HG02981 (cell line): ENCODE measurements around the gene NXPH4.

Source experiments
- ATAC-seq: cut with Tn5 transposase; IDR thresholded peaks from one replicate; pipeline ENCODE4 v1.9.1; 2021; ENCODE audit warnings: mild to moderate bottlenecking, moderate library complexity; ENCODE audit not compliant: unreplicated experiment

The NXPH4 gene

DNA sequence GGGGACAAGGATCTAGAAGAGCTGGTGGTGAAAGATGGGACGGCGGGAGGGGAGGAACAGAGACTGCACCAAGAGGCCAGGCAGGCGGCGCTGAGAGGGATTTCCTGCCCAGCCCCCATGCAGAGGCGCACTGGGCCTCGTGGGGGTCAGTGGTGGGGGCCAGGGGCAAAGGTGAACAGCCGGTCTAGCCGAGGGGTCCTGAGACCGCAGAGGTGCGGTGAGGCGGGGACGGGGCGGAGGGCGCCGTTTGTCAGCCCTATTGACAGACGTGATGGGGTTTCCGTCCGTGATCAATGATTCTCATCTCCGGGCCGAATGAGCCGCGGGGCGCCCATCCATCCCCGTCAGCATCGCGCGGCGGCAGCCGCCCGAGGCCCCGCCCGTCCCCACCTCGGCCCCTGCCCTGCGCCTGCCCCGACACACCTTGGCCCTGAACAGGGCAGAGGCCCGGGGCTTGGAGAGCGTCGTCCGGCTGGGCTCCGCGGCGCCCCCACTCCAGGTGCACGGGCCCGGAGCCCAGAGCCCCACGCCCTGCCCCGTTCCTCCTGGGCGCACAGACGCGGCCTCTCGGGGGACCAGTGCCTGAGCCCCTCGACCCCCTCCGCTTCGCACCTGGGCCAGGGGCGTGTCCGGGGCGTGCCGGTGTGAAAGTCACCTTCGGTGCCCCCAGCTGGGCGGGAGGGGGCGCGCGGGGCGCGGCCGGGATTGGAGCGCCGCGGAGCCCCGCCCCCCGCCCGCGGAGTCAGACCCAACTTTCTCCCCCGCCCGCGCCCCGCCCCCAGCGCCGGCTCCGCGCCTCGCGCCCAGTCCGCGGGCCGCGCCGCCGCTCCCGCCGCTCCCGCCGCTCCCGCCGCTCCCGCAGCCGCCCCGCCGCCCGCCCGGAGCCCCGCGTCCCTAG is at the start of gene NXPH4:
TSS of gene NXPH4 (plus strand) at position 781 of the 898 bp plus-strand sequence. CDS start 176 bp downstream, outside the sequence.
- no peak for ATAC-seq

DNA sequence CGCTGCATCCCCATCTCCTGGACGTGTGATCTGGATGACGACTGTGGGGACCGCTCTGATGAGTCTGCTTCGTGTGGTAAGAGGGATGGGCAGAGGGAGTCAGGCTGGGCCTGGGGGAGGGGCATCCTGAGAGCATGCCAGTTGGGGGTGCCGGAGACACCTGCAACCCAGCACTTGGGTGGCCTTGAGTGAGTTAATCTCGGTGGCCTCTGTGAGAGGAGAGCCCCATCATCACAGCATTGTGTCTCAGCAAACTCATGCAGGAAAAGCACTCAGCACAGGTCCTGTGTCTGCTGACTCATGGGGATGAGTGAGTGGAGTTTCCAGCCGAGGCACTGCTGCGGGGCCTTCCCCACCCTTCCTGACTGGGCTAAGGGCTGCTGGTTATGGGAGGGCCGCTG is 49.6 kb upstream of the NXPH4 start:
- ATAC-seq: no peak

DNA sequence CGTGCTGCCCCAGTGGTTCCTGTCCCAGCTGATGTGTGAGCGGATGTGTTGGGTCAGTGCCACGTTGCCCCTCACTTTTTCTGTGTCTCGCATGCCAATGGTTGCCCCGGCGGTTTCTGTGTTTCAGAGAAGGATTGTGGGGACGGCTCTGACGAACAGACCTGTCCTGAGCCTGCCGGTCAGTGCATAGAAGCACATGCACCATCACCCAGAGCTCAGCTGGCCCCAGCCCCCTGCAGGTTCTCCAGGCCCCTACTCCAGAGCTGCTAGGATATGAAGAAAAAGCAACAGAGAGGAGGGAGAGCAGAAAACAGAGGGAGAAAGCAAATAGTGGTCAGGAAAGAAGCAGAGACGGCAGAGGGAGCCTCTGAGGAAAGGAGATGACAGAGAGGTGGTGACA is 48.5 kb upstream of the NXPH4 start:
- no peak for ATAC-seq

DNA sequence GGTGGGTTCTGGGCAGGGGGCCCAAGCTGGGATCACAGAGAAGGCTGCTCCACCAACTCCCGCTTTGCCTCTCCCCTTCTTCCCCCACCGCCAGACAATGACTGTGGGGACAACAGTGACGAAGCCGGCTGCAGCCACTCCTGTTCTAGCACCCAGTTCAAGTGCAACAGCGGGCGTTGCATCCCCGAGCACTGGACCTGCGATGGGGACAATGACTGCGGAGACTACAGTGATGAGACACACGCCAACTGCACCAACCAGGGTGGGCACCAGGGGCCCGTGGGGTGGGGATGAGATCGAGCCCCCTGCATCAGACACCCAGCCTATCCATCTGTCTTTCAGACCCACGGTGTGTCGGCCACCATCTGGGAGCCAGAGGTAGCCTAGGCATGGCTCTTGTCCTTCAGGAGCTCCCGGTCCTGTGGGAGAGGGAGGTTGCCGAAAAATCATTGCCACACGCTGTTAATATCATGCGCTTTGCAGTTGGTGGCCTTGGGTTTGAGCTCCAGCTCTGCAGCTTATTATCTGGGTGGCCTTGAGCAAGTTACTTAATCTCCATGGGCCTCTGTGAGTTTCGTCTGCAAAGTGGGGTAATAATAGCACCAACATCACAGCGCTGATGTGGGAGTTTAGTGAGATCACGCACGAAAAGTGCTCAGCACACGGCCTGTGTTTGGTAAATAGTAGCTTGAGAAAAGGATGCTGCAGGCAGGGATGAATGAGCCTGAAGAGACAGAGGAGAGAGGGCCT is 47.4 kb upstream of the NXPH4 start:
- no peak for ATAC-seq

DNA sequence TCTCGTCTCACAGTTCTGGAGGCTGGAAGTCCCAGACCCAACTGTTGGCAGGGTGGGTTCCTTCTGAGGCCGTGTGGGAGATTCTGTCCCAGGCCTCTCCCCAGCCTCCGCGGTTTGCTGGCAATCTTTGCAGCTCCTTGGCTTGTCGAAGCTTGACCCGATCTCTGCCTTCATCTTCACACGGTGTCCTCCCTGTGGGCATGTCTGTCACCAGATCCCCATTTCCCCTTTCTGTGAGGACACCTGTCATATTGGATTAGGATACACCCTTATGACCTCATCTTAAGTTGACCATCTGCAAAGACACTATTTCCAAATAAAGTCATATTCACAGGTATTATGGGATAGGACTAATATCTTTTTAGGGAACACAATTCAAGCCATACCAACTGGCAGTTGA is 46.6 kb upstream of the NXPH4 start:
- no peak for ATAC-seq

DNA sequence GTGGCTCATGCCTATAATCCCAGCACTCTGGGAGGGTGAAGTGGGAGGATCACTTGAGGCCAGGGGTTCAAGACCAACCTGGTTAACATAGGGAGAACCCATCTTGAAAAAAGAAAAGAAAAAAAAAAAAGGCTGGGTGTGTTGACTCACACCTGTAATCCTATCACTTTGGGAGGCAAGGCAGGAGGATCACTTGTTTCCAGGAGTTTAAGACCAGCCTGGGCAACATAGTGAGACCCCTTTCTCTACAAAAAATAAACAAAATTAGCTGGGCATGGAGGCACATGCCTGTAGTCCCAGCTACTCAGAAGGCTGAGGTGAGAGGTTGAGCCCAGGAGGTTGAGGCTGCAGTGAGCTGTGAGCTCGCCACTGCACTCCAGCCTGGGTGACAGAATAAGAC is 46.2 kb upstream of the NXPH4 start:
- ATAC-seq: no peak

DNA sequence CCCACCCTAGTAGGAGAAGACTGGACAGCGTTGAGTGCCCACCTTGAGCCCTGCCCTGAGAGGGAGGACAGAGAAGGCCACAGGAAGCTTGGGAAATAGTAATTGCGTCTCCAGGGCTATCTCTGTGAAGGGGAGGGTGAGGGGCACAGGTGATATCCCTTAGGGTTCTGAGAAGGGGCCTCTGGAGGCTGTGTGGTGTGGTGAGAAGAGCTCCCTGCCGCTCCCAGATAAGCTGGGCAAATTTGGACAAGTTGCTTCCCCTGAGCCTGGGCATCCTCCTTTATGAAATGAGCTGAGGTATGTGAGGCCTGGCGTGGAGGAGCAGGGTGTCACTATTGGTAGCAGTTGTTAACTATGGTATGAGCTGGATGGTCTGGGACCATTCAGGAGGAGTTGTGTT is 45.7 kb upstream of the NXPH4 start:
- no peak for ATAC-seq

DNA sequence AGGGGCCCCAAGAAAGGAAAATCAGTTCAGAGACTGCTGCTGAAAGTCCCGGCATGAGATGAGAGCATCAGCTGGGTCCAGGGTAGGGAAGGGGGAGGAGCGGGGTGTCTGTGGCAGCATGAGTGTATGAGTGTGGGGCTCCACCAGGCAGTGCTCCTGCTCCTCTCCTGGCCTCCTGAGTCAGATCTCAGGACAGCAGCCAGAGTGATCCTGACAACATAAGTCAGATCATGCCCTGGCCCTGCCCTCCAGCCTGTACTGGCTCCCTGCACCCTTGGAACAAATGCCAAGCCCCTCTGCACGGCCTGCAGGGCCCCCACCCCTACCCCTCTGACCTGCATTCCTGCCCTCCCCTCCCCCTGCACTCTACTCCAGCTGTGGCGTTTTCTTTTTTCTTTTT is 44.9 kb upstream of the NXPH4 start:
- no peak for ATAC-seq

DNA sequence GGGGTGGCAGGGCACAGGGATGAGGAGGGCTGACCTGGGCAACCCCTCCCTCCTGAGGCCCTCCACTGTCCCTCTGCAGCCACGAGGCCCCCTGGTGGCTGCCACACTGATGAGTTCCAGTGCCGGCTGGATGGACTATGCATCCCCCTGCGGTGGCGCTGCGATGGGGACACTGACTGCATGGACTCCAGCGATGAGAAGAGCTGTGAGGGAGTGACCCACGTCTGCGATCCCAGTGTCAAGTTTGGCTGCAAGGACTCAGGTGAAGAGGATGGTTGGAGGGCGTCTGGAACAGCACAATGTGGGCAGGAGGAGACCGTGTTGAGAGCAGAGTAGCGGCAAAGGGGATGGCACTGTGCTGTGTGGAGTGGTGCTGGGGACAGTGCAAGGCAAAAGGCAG is 43.5 kb upstream of the NXPH4 start:
- ATAC-seq: no peak

DNA sequence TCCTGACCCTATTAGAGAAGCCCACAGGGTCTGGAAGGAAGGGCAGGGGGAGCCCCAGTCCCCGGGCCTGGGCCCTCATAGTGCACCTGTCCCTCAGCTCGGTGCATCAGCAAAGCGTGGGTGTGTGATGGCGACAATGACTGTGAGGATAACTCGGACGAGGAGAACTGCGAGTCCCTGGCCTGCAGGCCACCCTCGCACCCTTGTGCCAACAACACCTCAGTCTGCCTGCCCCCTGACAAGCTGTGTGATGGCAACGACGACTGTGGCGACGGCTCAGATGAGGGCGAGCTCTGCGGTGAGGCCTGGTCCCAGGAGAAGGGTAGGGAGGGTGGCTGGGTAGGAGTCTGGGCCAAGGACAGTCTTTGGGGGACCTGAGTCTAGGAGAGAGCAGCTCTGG is 42.9 kb upstream of the NXPH4 start:
- ATAC-seq: no peak

DNA sequence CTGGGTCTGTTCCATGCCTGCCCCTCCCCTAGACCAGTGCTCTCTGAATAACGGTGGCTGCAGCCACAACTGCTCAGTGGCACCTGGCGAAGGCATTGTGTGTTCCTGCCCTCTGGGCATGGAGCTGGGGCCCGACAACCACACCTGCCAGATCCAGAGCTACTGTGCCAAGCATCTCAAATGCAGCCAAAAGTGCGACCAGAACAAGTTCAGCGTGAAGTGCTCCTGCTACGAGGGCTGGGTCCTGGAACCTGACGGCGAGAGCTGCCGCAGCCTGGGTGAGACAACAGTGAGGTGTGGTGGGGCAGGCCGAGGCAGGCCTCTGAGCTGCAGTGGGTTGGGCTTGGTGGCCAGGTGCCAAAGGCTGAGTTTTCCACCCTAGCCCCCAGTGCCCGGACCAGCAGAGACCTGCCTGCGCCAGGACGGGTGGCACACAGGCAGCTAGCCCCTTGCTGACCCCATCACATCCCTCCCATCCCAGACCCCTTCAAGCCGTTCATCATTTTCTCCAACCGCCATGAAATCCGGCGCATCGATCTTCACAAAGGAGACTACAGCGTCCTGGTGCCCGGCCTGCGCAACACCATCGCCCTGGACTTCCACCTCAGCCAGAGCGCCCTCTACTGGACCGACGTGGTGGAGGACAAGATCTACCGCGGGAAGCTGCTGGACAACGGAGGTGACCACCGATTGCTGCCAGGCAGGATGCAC is 41.0 kb upstream of the NXPH4 start:
- ATAC-seq: no peak

DNA sequence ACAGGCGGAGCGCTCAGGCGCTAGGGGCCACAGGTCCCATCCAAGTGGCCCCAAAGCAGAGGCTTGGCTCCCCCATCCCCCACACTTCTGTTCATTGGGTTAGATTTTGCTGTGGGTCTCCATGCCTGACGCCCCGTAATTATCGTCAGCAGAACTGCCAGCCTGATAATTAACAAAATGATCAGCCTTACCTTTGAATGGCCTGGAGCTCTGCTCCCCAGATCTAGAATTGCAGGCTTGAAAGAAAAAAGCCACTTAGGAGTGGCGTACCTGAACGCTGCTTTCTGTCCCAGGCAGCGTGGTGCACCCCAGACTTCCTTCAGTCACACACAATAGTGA is 40.5 kb upstream of the NXPH4 start:
- no peak for ATAC-seq

DNA sequence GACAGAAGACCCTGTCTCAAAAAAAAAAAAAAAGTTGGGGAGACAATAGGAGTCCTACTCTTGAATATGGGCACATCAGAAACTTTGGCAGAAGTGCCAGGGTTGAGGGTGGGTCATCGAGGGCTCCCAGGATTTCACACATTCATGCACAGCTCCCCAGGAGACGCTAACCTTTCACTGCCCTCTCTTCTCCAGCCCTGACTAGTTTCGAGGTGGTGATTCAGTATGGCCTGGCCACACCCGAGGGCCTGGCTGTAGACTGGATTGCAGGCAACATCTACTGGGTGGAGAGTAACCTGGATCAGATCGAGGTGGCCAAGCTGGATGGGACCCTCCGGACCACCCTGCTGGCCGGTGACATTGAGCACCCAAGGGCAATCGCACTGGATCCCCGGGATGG is 39.7 kb upstream of the NXPH4 start:
- ATAC-seq: no peak

DNA sequence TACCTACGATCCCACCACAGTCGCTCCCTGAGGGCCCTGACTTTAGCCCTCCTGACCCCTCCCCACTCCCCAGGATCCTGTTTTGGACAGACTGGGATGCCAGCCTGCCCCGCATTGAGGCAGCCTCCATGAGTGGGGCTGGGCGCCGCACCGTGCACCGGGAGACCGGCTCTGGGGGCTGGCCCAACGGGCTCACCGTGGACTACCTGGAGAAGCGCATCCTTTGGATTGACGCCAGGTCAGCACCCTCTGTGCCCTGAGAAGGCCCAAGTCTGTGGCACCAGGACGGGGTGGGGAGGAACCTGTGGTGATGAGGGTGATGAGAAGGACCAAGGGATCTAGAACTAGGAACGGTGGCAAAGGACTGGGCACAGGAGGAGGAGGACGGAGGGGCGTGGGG is 39.2 kb upstream of the NXPH4 start:
- no peak for ATAC-seq

DNA sequence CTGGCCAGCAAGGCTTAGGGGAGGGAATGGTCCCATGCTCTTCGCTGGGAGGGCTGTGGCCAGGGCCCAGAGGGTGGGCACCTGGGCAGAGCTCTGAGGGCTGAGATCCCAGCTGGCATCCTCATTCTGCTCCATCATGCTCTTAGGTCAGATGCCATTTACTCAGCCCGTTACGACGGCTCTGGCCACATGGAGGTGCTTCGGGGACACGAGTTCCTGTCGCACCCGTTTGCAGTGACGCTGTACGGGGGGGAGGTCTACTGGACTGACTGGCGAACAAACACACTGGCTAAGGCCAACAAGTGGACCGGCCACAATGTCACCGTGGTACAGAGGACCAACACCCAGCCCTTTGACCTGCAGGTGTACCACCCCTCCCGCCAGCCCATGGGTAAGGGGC is 38.4 kb upstream of the NXPH4 start:
- ATAC-seq: no peak

DNA sequence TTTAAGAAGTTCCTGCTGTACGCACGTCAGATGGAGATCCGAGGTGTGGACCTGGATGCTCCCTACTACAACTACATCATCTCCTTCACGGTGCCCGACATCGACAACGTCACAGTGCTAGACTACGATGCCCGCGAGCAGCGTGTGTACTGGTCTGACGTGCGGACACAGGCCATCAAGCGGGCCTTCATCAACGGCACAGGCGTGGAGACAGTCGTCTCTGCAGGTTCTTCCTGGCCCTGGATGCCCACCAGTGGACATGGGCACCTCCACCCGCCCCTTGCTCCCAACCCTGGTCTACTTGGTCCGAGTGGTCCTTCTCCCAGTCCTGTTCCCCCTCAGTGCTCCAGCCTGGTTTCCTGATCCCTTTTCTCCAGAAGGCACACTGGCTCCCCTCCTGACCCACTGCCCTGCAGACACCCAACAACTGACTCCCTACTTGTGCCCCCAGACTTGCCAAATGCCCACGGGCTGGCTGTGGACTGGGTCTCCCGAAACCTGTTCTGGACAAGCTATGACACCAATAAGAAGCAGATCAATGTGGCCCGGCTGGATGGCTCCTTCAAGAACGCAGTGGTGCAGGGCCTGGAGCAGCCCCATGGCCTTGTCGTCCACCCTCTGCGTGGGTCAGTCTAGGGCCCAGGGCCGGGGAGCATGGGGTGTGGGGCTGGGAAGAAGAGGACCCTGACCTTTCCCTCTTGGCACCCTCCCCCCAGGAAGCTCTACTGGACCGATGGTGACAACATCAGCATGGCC is 37.1 kb upstream of the NXPH4 start:
- ATAC-seq: no peak

DNA sequence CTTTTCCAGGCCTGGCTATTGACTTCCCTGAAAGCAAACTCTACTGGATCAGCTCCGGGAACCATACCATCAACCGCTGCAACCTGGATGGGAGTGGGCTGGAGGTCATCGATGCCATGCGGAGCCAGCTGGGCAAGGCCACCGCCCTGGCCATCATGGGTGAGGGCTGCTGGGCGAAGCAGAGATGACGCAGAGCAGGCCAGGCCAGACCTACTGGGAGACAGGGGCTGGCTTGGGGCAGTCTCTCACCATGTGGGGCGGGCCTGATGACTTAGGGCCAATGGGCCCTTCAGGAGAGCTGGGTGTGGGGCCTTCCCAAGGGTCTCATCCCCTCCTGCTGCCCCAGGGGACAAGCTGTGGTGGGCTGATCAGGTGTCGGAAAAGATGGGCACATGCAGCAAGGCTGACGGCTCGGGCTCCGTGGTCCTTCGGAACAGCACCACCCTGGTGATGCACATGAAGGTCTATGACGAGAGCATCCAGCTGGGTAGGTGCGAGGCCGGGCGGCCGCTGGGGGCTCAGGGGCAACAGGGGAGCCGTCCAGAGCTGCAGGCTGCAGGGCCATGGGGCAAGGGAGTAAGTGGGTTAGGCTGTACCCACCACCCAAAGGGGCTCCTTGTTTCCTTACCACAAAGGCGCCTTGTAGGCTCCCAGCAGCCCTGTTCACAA is 36.1 kb upstream of the NXPH4 start:
- ATAC-seq: no peak

DNA sequence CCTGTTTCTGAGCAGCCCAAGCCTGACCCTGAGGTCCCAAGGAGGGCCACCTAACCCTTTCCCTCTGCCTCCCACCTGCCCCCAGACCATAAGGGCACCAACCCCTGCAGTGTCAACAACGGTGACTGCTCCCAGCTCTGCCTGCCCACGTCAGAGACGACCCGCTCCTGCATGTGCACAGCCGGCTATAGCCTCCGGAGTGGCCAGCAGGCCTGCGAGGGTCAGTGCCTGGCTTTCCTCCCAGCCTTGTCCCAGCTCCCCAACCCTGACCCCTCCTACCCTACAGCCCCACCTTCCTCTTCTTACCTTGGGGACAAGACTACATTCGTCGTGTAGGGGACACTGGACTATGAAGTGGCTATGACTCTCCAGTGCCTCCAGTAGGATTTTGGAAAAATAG is 35.5 kb upstream of the NXPH4 start:
- no peak for ATAC-seq

DNA sequence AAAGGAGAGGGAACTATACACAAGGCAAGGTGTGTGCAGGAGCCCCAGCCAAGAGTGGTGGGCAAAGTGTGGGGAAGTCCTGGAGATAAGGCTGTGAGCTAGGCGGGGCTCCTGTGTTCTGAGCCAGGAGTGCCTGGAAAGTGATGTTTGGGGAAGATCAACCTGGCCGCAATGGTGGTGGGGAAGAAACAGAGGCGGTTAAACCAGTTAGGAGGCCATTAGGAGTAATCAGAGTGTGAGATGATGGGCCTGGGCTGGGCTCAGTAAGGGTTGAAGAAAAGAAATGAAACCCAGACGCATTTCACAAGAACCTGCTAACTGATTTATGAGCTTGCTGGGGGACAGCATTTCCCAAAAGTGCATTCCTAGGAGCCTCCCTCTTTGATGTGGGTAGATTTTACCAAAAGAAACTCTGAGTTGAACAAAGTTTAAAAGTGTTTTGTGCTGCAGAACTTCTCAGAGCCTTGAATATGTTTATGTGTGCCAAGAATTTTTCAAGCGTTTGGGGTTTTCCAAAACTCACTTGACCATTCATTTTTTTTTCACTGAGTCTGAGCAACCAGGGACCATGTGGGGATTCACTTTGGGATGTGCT is 34.9 kb upstream of the NXPH4 start:
- ATAC-seq: no peak

DNA sequence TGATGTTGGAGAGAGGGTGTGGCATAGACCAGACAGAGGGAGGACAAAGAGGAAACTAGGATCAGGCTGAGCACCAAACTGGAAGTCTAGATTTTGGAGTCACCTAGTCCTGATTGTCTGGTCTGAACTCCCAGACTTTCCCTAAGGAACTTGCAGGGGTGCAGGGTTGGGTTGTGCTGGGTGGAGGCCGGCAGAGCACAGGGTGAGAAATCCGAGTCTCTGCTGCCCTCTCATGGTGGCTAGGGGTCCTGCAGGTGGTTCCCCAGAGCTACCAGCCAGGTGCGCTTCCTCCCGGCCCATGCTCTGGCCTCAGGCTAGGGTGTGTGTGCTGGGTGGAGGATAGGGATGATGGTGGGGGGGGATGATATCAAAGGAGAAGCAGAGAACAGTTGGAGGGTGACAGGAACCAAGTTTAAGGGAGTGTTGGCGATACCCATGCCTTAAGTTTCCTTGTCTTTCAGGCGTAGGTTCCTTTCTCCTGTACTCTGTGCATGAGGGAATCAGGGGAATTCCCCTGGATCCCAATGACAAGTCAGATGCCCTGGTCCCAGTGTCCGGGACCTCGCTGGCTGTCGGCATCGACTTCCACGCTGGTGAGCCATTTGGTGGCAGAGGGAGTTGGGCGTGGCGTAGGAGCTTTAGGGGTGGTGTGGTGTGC is 33.5 kb upstream of the NXPH4 start:
- peak; percentile 85 for ATAC-seq
